ENCODE measurements around the gene CATSPERE.

DNA sequence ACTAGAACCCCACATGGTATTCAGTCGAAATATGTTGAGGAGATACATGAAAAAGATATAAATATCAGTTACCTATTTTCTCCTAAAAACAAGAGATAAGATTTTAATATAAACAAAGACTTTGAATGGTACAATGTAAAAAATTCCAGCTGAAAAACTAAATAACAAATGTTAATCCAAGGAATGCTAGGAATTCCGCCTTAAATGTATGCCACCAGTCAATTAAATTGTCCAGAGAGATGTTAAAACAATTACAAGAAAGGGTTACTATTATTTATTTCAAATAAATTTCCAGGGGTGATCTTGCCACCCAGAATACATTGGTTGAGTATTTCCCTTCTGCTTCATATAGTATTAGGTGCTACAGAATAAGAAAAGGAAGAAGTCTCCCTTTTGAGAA lies 13.5 kb upstream of the CATSPERE start:
- TF ChIP-seq EZH2 (IDR thresholded peaks at IDR 0.05; ENCODE audit: borderline replicate concordance, low read length) (no peak), CTCF (conservative IDR thresholded peaks at IDR 0.05 in 1 of 2, IDR thresholded peaks at IDR 0.05 in 1 of 2; ENCODE audit: extremely low read depth in 1 of 2, insufficient read depth in 1 of 2, low read depth in 1 of 2, low read length in 2 of 2) (no peak)

Data from mammary epithelial cell (primary cell).